Cardiac septum (tissue), 1 donor: Measurements from ENCODE around the gene OLFM4. TPM values are rescaled to one million over a fixed set of nuclear protein-coding genes. Genes with fewer than 3 reads are reported as not detected.

Experiments used
- DNase-seq: peaks from one replicate; pipeline ENCODE4 v3.0.0-alpha.2; 2020; ENCODE audit warnings: low spot score
- intact Hi-C: fragments of 100-400 bp; cut with DNase I; formaldehyde crosslinking; loops from one replicate; pipeline ENCODE4 v1.14.0; 2022
- total RNA-seq: library from RNA; stranded (reverse); fragmentation: NEBNext Ultra II Directional; extraction: Animal tissue kit (Norgen Biotek cat#: 25700); gene quantifications from one replicate; pipeline ENCODE4 v1.2.1, GENCODE V29; 2021
- donor health status: DM: no; HTN: no; CAD: no.

The OLFM4 gene
- total RNA-seq, 1 donor from 2014 or later = 0.65 TPM

DNA sequence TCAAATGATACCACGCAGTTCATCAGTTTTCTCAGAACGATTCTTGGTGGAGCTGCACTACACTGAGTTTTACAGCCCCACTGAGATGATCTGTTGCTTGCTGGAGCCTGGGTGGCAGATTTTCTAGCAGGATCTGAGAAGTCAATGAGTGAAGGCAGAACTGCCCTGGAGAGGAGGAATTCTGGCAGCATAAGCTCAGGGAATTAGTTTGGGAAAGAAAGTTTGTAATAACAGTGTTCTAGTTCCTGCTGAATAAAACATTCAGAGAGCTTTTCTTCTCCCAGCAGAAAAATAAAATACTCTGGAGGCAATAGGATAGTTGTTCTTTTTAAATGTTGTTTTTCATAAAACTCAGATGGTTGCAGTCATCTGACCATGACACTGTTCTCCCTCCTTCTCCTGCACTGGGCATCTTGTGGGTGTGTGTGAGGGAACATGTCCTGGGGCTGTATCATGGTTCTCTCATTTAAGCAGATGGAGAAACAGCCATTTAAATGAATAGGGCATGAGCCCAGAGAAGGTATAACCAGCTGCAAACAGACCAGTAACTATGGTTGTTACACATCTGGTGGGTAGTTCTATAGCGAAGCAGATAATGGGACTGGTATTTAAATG, 29.6 kb downstream of the OLFM4 start:
- DNase-seq = no peak
- intact Hi-C loops = no loop called here

DNA sequence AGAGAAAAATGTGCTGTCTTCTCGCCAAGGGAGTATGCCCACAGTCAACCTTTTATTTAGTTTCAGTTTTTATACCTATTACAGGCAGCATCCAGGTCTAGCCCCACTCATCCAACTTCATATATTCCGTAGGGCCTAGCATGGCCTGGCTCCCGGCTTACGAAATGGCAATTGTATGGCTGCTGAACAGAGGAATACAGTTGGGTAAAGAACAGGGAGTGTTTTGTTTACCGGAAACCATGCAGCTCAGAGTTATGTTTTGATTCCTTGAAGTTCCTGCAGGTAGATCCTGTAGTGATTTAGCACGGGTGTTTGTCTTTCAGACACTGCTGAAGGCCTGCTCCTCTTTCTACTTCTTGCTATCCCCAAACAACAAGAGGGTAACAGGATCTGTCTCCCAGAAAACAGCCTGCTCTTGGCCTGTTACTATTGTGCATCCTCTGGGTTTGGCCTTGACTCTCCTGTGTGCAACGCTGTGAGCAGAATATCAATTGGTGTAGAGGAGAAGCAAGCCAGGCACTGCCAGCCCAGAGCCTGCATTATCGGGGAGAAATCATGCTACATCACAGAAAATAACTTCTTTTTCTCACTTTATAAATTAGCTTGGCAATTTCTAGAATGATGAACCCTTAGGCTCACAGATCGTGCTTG, 32.4 kb downstream of the OLFM4 start:
- DNase-seq = no peak
- intact Hi-C loops = no loop called here

DNA sequence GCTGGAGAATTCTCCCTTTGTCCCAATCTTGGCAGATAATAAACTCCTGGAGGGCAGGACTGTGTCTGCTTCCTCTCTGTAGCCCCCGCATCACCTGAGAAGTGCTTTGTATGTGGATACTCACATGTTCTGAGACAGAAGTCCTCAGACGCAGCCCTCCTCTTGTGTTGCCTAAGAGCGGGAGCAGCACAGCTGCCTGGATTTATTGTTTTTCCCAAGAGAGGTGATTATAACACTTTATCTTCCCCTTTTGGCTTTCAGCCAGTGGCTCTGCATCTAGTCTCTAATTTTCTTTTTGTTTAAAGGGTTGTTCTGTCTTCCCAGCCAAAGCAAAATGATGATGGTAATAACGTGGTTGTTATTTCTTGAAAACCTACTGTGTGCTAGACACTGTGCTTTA, 36.1 kb downstream of the OLFM4 start:
- intact Hi-C loops = no loop called here
- no peak for DNase-seq

DNA sequence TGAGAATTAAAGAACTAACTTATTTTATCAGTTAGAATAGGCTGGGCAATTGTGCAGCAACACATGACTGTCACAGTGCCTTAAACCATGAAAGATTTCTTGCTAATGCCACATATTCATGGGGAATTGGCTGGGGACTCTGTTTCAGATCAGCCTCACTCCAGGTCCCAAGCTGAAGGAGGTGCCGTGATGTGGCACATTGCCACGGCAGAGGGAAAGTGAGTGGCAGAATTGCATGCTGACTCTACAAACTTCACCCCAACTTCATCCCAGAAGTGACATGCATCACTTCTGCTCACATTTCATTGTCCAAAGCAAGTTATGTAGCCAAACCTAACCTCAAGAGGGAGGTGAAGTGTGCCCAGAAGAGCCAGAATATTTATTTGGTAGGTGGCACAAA, 37.8 kb downstream of the OLFM4 start:
- intact Hi-C loops = no loop called here
- DNase-seq = no peak

DNA sequence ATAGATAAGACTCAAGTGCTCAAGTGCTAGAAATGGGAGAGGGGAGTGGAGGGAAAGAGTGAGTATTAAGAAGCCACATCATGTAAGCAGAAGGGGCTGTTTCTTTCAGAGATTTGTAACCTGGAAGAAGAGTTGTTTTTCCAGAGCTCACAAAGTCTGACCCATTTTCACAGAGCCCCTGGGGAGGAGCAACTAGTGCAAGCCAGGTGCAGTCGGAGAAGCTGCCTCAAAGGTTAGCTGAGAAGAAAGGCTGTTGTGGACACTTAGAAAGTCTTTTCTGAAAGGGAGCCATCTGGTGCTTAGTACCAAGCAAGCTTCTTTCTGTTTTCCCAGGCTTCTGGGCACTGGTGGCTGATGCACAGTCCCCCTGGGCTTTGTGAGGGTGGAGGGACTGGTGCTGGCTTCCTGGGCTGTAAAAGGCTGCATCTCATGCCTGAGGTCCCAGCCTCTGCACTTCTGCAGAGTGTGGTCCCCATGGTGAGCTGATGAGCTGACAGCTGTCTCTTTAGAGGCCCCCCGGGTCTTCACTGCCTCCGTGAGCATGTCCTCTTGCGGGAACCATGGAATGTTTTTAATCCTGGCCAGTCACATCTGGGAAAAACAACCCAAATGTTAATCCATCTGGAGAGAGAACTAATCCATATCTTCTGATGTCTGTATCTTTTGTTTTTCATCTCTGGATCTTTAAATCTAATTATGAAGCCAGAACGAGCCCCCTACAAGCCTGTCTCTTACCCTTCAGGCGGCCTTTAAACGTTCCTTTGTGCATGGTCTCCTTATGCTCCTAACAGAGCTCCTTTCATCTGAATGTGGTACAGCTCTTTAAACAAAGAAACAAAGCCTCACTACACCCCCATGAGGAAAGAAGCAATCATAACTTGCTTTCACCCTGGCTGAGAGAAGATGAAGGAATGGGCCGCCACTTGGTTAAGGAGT, 40.2 kb downstream of the OLFM4 start:
- no peak for DNase-seq
- intact Hi-C loops = no loop called here

DNA sequence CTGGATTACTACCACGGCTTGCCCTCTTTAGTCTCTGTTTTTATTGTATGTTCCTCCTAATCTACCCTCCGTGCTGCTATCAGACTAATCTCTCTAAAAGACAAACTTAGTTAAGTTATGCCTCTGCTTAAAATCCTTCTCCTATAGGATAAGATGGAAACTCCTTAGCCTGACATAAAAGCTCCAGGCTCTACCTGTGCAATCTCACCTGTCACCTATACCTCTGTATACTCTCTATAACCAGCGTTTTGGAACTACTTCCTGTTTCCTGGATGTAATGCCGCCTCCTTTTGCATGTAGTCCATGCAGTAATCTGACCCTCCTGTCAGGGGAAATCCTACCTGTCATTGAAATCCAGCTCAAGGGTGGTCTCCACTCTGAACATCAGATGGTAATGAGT, 41.2 kb downstream of the OLFM4 start:
- intact Hi-C loops = no loop called here
- DNase-seq = no peak

DNA sequence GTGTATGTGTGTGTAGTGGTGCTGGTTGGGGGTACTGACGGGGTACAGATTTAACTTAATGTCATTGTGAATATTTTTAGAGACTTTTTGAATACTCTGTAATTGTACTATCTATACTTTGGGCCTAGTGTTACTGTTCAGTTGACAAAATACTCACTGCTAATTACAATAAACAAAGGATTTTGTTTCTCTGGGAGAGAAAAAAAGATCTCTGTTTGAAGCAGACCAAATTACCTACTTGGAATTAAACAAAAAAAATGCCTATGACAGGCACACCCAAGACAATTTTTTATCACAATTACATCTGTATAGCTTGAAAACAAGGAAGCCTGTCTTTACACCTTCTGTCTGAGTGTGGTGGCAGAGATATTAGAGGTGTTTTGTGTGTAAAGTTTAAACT, 45.1 kb downstream of the OLFM4 start:
- no peak for DNase-seq
- intact Hi-C loops = no loop called here

DNA sequence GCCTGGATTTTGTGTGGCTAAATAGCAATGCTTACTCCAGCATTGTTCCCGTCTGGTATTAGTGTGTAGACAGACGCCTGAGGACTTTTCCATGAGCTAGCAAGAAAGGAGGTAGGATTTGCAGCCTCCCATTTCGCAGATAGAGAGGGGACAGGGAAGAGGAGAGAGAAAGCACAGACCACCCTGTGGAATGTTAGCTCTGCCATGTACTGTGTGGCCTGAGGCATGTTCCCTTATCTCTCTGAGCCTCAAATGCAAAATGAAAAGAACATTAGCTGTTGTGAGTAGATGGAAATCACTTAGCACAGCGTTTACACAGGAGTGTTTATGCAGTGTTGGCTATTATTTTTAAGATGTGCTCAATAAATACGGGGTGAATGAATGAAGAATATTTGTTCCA, 45.5 kb downstream of the OLFM4 start:
- intact Hi-C loops = no loop called here
- DNase-seq = no peak

DNA sequence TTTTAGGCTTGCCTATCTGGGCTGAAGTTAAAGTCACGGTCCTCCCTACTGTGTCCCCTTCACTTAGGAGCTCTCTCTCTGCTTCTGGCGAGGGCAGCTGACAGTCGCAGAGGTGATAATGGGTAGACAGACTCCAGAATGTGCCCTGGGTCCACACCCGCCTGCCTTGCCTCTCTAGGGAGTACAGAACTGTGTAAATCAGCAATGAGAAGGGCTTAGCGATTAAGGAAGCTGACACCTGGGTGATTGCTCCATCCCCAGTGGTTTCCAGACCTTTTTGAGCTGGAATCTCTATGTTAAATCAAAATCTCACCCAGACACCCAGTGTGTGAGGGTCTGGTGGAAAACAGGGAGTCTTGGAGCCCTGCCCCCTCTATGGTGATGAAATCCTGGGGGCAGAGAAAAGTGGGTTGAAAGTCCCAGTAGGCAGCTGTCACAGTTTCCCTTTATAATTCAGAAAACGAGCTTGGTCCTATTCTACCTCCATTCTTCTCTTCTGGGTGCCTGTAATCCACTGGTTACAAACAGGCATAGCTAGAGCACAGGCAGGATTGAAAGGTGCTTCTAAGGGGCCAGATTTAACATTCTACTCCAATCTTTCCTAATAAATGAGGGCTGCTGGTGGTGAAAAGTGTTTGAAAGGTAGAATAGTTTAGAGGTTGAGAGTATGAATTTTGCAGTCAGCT, 46.9 kb downstream of the OLFM4 start:
- intact Hi-C loops = no loop called here
- no peak for DNase-seq

DNA sequence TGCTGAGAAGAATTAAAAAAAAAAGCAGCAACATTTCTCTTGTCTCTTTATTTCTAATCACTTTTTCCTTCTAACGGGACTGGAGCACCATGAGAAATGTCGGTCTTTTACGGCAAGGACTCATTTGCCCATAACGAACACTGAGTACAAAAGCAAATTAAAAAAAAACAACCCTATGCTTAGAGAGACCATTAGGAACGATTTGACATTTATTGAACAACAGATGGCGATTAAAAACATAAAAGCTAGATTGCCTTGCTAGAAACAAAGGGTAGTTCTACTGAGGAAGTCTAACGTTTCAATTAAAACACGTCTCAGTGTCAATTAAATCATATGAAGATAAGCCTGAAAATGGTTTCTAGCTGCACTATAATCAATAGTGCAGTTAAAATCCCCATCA, 51.1 kb downstream of the OLFM4 start:
- intact Hi-C loops = no loop called here
- DNase-seq = no peak

DNA sequence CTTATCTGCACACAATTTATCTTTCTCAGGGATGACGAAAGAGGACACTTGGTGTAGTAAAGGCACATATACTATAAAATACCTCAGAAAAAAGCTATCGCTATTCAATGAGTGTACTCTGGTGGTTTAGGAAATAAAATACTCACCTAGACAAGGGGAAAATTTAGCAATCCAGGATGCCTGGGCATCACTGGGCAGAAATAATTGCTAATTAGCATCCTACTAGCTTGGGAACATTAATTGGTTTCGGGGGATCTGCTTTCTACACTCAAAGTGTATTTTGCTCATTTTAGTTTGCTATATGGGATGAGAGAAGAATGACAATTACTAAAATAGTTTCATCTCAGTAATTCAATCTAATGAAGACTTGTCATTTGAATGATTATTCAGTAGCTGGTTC, 60.3 kb downstream of the OLFM4 start:
- DNase-seq = no peak
- intact Hi-C loops = no loop called here

DNA sequence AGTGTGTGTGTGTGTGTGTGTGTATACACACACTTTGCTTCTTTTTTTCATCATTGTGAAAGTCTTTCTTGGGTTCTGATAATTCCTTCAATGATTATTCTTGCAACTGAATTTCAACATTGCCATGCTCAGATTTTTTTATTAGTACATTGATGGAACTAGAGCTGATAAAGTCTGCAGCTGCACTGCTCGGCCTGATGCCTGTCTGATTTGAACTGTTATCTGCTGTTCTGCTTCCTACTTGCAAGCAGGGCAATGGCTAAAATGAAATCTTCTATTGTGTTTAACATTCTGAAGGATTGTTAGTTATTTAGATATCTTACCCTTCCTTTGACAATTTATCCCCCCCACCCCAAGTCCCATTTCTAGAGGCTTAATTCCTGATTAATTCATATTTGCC, 61.3 kb downstream of the OLFM4 start:
- intact Hi-C loops = no loop called here
- no peak for DNase-seq

DNA sequence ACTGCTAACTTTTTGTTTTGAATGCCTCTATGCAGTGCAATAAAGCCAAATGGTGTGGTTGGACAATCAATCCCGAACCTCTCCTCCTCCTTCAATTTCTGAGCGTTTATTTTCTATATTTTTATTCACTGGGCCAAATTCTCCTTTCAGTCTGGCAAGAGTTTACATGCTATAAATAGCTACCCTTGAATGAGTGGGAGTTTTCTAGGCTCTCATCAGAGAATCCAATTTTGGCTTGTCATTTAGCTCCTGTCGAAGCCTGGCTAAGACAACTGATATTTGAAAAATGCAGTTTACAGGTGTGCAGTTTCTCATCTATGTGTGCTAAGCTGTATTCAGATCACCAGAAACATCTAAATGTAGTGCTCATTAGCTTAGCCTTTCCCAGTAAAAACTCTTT, 61.8 kb downstream of the OLFM4 start:
- intact Hi-C loops = no loop called here
- no peak for DNase-seq

DNA sequence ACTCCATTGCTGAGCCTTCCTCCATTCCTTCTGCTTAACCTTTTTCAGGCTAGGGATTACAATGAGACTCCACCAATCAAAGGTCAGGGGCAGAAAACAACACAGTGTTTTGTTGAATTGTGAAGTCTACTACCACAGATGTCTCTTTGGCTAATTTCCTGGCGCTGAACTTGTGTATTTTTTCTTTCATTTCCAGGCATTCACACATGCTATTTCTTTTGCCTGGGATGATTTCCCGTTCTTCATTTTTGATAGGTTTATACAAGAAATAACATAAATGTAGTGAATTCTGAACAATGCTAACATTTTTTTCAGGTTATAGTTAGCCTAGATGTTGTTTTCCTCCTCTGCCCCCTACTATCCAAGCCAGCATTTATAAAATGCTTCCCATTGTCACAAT, 64.3 kb downstream of the OLFM4 start:
- intact Hi-C loops = no loop called here
- DNase-seq = no peak

DNA sequence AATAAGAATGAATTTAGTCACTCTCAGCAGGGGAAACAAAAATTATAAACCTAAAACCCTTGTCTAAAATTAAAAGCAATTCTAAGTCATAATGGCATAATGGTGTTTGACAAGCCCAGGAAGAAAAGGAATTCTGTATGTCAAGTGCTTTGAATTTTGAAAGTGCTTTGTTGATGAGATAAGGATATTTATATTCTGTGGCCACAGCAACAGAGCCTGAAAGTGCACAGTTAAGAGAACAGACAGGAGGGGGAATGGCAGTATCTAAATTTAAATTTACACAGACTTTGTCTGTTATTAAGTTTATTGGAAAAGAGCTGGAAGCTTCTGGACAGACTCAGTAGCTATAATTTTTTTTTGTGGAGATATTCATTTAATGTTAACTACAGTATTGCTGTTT, 69.8 kb downstream of the OLFM4 start:
- DNase-seq = no peak
- intact Hi-C loops = no loop called here

DNA sequence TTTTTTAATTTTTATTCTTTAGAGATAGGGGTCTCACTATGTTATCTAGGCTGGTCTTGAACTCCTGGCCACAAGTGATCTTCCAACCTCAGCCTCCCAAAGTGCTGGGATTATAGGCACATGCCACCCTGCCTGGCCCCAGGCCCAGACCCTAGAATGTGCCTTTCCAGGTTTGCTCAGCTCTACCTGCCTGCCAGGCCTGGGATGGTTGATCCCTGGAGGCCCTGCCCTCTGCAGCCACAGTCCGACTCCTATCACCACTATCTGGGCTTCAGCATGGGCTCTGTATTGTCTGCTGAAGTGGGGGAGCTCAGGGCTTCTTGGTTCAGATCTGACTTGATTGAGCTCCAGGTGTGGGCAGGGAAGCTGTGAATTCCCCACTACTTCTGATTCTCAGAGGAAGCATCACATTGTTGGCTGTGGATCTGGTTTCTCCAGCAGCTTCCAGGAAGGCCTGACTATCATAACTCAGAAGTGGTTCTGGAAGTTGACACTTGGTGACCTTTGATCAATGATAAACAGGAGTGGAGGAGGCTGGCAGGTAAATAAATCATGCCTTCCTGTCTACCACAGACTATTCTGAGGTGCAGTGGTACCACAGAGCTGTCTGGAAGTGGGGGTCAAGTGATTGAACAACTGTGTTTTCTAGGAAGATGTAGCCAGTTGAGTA, 71.9 kb downstream of the OLFM4 start:
- intact Hi-C loops = no loop called here
- no peak for DNase-seq
